ENCODE results near the gene TRMT5.

TRMT5 gene

GRCh38 chr14:60980811-60981632, at the start of gene TRMT5, which contains the start of gene SLC38A6:
Gene TRMT5, minus strand, starts transcription at chr14:60981079. Its CDS starts 106 bp downstream, at chr14:60980973.
Gene SLC38A6, plus strand, starts transcription at chr14:60981245. Its CDS starts 33 bp downstream, at chr14:60981278.
- DNase-seq (ENCODE audit: low read depth) = peak; percentile 98

- no peak for DNase-seq (ENCODE audit: low read depth)
These were observed 45.6 kb upstream of the TRMT5 start for GRCh38 chr14:61026526-61026925.

GRCh38 chr14:61025251-61026223, 44.7 kb upstream of the TRMT5 start:
- peak; percentile 83 for DNase-seq (ENCODE audit: low read depth)

GRCh38 chr14:61019537-61019936, 38.7 kb upstream of the TRMT5 start:
- DNase-seq (ENCODE audit: low read depth) = no peak

GRCh38 chr14:61003571-61003970, 22.7 kb upstream of the TRMT5 start:
- DNase-seq (ENCODE audit: low read depth) = peak; percentile 81

- no peak for DNase-seq (ENCODE audit: low read depth)
These were observed 18.7 kb upstream of the TRMT5 start for GRCh38 chr14:60999536-60999935.

GRCh38 chr14:60998617-60999016, 17.7 kb upstream of the TRMT5 start:
- DNase-seq (ENCODE audit: low read depth) = no peak

- no peak for DNase-seq (ENCODE audit: low read depth)
These were observed 8.7 kb upstream of the TRMT5 start for GRCh38 chr14:60989599-60989998.

GRCh38 chr14:60986500-60986899, 5.6 kb upstream of the TRMT5 start:
- DNase-seq (ENCODE audit: low read depth) = no peak

GRCh38 chr14:60984196-60984595, 3.3 kb upstream of the TRMT5 start:
- DNase-seq (ENCODE audit: low read depth) = no peak

GRCh38 chr14:60981633-60982455, 965 bp upstream of the TRMT5 start:
- peak; percentile 85 for DNase-seq (ENCODE audit: low read depth)

GRCh38 chr14:60977847-60978246, 3.0 kb downstream of the TRMT5 start:
- DNase-seq (ENCODE audit: low read depth) = no peak

- DNase-seq (ENCODE audit: low read depth) = no peak
These were observed 5.3 kb downstream of the TRMT5 start for GRCh38 chr14:60975551-60975950.

- no peak for DNase-seq (ENCODE audit: low read depth)
These were observed 6.7 kb downstream of the TRMT5 start for GRCh38 chr14:60974090-60974651.

GRCh38 chr14:60973070-60973469, 7.8 kb downstream of the TRMT5 start:
- no peak for DNase-seq (ENCODE audit: low read depth)

- DNase-seq (ENCODE audit: low read depth) = no peak
These were observed 8.6 kb downstream of the TRMT5 start for GRCh38 chr14:60972295-60972694.

GRCh38 chr14:60971271-60971670, 9.6 kb downstream of the TRMT5 start:
- no peak for DNase-seq (ENCODE audit: low read depth)

- no peak for DNase-seq (ENCODE audit: low read depth)
These were observed 10.7 kb downstream of the TRMT5 start for GRCh38 chr14:60970146-60970545.

- DNase-seq (ENCODE audit: low read depth) = no peak
These were observed 12.2 kb downstream of the TRMT5 start for GRCh38 chr14:60968671-60969070.

- no peak for DNase-seq (ENCODE audit: low read depth)
These were observed 12.8 kb downstream of the TRMT5 start for GRCh38 chr14:60968099-60968498.

GRCh38 chr14:60965402-60965801, 15.5 kb downstream of the TRMT5 start:
- peak; percentile 91 for DNase-seq (ENCODE audit: low read depth)

Data from iris pigment epithelial cell (primary cell).